IMR-90 (cell line): ENCODE measurements around the gene CTBP2. TPM values are rescaled to one million over a fixed set of nuclear protein-coding genes. Genes with fewer than 3 reads are reported as not detected.
A peak's percentile ranks its signal among the peaks of the same experiment; 100 is the strongest.

Source experiments
- ATAC-seq: fragments of 200-7000 bp; cut with Tn5 transposase; 2 replicates; pipeline ENCODE4 v1.9.1; 2020; ENCODE audit warnings: low read depth, mild to moderate bottlenecking, moderate library complexity
- BruUV-seq: library from RNA; stranded (reverse); fragments of 400-500 nt; replicated peaks from 2 replicates; lab custom pipeline; 2021; lab: Mats Ljungman, UMichigan
- CTCF ChIA-PET: fragments of 300-600 bp; formaldehyde crosslinking; extraction: SDS; loops from one replicate; lab custom pipeline; 2021; ENCODE audit warnings: antibody characterized with exemption; lab: Yijun Ruan, JAX
- POLR2A ChIA-PET: fragments of 300-600 bp; sonication (Branson Sonifier 250); formaldehyde crosslinking; loops from one replicate; lab custom pipeline; 2022; ENCODE audit warnings: antibody characterized with exemption; ENCODE audit not compliant: unreplicated experiment; lab: Charles Lee
- DNase-seq: peaks from one replicate; pipeline ENCODE4 v3.0.0; 2013
- H2AFZ ChIP-seq: replicated peaks from 2 replicates; pipeline ENCODE3; 2013; ENCODE audit warnings: low read length, mild to moderate bottlenecking; ENCODE audit not compliant: poor library complexity
- H2AK5ac ChIP-seq: 2 replicates; pipeline ENCODE4 v1.6.1; 2013; ENCODE audit warnings: low read depth, low read length, inconsistent platforms
- H2AK9ac ChIP-seq: replicated peaks from 2 replicates; pipeline ENCODE3; 2013; ENCODE audit warnings: mild to moderate bottlenecking, low read depth, low read length, moderate library complexity; ENCODE audit not compliant: poor library complexity
- H2BK120ac ChIP-seq: 2 replicates; pipeline ENCODE4 v1.6.1; 2013; ENCODE audit warnings: low read depth, low read length, inconsistent platforms
- H2BK15ac ChIP-seq: 3 replicates; pipeline ENCODE4 v1.6.1; 2013; ENCODE audit warnings: low read depth, low read length, inconsistent platforms
- H2BK20ac ChIP-seq: 2 replicates; pipeline ENCODE4 v1.6.1; 2013; ENCODE audit warnings: low read depth, mild to moderate bottlenecking, inconsistent platforms, low read length, moderate library complexity
- H2BK5ac ChIP-seq: 2 replicates; pipeline ENCODE4 v1.6.1; 2013; ENCODE audit warnings: mild to moderate bottlenecking, low read depth, low read length, inconsistent platforms; ENCODE audit not compliant: poor library complexity, severe bottlenecking
- H3K14ac ChIP-seq: replicated peaks from 2 replicates; pipeline ENCODE4 v1.6.1; 2013; ENCODE audit warnings: low read depth, low read length, inconsistent platforms
- H3K18ac ChIP-seq: 2 replicates; pipeline ENCODE4 v1.6.1; 2013; ENCODE audit warnings: low read depth, low read length, control low read depth
- H3K23ac ChIP-seq: 2 replicates; pipeline ENCODE4 v1.6.1; 2013; ENCODE audit warnings: low read depth, low read length, inconsistent platforms
- H3K27ac ChIP-seq: 2 replicates; pipeline ENCODE4 v1.5.1; 2013; ENCODE audit warnings: mild to moderate bottlenecking, control low read depth, low read length; ENCODE audit not compliant: insufficient read depth
- H3K27me3 ChIP-seq: 2 replicates; pipeline ENCODE4 v1.6.1; 2013; ENCODE audit warnings: low read length; ENCODE audit not compliant: control insufficient read depth, insufficient read depth
- H3K36me3 ChIP-seq: 2 replicates; pipeline ENCODE4 v1.6.1; 2013; ENCODE audit warnings: low read length, mixed read lengths; ENCODE audit not compliant: control insufficient read depth, insufficient read depth
- H3K4ac ChIP-seq: 2 replicates; pipeline ENCODE4 v1.6.1; 2013; ENCODE audit warnings: low read depth, low read length, inconsistent platforms
- H3K4me1 ChIP-seq: 2 replicates; pipeline ENCODE4 v1.6.1; 2013; ENCODE audit warnings: low read length, mixed read lengths; ENCODE audit not compliant: control insufficient read depth, insufficient read depth
- H3K4me2 ChIP-seq: 2 replicates; pipeline ENCODE4 v1.6.1; 2013; ENCODE audit warnings: low read depth, mild to moderate bottlenecking, control low read depth, low read length, moderate library complexity
- H3K4me3 ChIP-seq: 2 replicates; pipeline ENCODE4 v1.5.1; 2013; ENCODE audit warnings: low read depth, mild to moderate bottlenecking, control low read depth, low read length, moderate library complexity; ENCODE audit not compliant: insufficient read depth
- H3K56ac ChIP-seq: 2 replicates; pipeline ENCODE4 v1.6.1; 2013; ENCODE audit warnings: low read length, inconsistent platforms; ENCODE audit not compliant: insufficient read depth; ENCODE audit errors: extremely low read depth
- H3K79me1 ChIP-seq, 2 experiments: 2 replicates each; pipeline ENCODE4 v1.6.1; 2013; ENCODE audit warnings: low read length in 2 of 2, inconsistent platforms in 1 of 2, low read depth in 1 of 2
- H3K9ac ChIP-seq: 2 replicates; pipeline ENCODE4 v1.6.1; 2013; ENCODE audit warnings: low read depth, low read length, control low read depth
- H3K9me1 ChIP-seq: 2 replicates; pipeline ENCODE4 v1.6.1; 2013; ENCODE audit warnings: low read length, inconsistent platforms; ENCODE audit not compliant: insufficient read depth
- H3K9me3 ChIP-seq: 2 replicates; pipeline ENCODE4 v1.6.1; 2013; ENCODE audit warnings: low read length; ENCODE audit not compliant: control insufficient read depth, insufficient read depth
- H4K20me1 ChIP-seq: 2 replicates; pipeline ENCODE4 v1.6.1; 2013; ENCODE audit warnings: low read length, inconsistent platforms; ENCODE audit not compliant: insufficient read depth
- H4K5ac ChIP-seq: 2 replicates; pipeline ENCODE4 v1.6.1; 2013; ENCODE audit warnings: mild to moderate bottlenecking, low read depth, low read length, control low read depth
- H4K8ac ChIP-seq, 2 experiments: 2 replicates each; pipeline ENCODE4 v1.6.1; 2013; ENCODE audit warnings: low read depth in 2 of 2, low read length in 2 of 2, control low read depth in 1 of 2, inconsistent platforms in 1 of 2
- H4K91ac ChIP-seq: 2 replicates; pipeline ENCODE4 v1.6.1; 2013; ENCODE audit warnings: low read depth, low read length, inconsistent platforms; ENCODE audit not compliant: insufficient read depth
- BHLHE40 ChIP-seq: fragments of 150-350 bp; IDR thresholded peaks from 2 replicates; pipeline ENCODE4 v1.6.1; 2016; ENCODE audit warnings: mild to moderate bottlenecking, low read depth, low read length
- CEBPB ChIP-seq: IDR thresholded peaks from 2 replicates; pipeline ENCODE4 v1.6.1; 2012; ENCODE audit warnings: low read depth, low read length, improper control_type of control experiment
- CHD1 ChIP-seq: IDR thresholded peaks from 2 replicates; pipeline ENCODE4 v1.6.1; 2012; ENCODE audit warnings: low read depth, low read length, improper control_type of control experiment
- FOS ChIP-seq: fragments of 150-350 bp; IDR thresholded peaks from 2 replicates; pipeline ENCODE4 v1.6.1; 2016; ENCODE audit warnings: low read depth, low read length
- MAFK ChIP-seq: IDR thresholded peaks from 2 replicates; pipeline ENCODE4 v1.6.1; 2012; ENCODE audit warnings: low read depth, low read length, improper control_type of control experiment
- MAZ ChIP-seq: IDR thresholded peaks from 2 replicates; pipeline ENCODE4 v1.6.1; 2012; ENCODE audit warnings: low read depth, mild to moderate bottlenecking, low read length, improper control_type of control experiment, moderate library complexity, borderline replicate concordance
- MXI1 ChIP-seq: IDR thresholded peaks from 2 replicates; pipeline ENCODE4 v1.6.1; 2012; ENCODE audit warnings: low read depth, mild to moderate bottlenecking, low read length, moderate library complexity, borderline replicate concordance
- NFE2L2 ChIP-seq: fragments of 150-350 bp; IDR thresholded peaks from 2 replicates; pipeline ENCODE4 v1.6.1; 2016; ENCODE audit warnings: low read depth, mild to moderate bottlenecking, low read length
- POLR2A ChIP-seq: IDR thresholded peaks from 2 replicates; pipeline ENCODE4 v1.6.1; 2012; ENCODE audit warnings: mild to moderate bottlenecking, low read depth, low read length
- RAD21 ChIP-seq: IDR thresholded peaks from 2 replicates; pipeline ENCODE4 v1.6.1; 2012; ENCODE audit warnings: low read length, improper control_type of control experiment
- RCOR1 ChIP-seq: IDR thresholded peaks from 2 replicates; pipeline ENCODE4 v1.6.1; 2012; ENCODE audit warnings: mild to moderate bottlenecking, low read length, improper control_type of control experiment; ENCODE audit not compliant: insufficient replicate concordance
- RFX5 ChIP-seq: IDR thresholded peaks from 2 replicates; pipeline ENCODE4 v1.8.0; 2012; ENCODE audit warnings: low read depth, mild to moderate bottlenecking, low read length, moderate library complexity
- SMC3 ChIP-seq: fragments of 150-350 bp; IDR thresholded peaks from 2 replicates; pipeline ENCODE4 v1.6.1; 2016; ENCODE audit warnings: low read depth, mild to moderate bottlenecking, antibody characterized with exemption, low read length, moderate library complexity
- dilution Hi-C: fragments of 300-500 bp; cut with HindIII; formaldehyde crosslinking; loops from one replicate; pipeline ENCODE4 v1.14.3; 2018; ENCODE audit warnings: low sequenced_read_pairs; ENCODE audit not compliant: unreplicated experiment
- in situ Hi-C: fragments of 300-500 bp; cut with MboI; formaldehyde crosslinking; loops from 3 replicates; pipeline ENCODE4 v1.14.3; 2019; ENCODE audit warnings: low sequenced_read_pairs, inconsistent platforms, mixed read lengths
- intact Hi-C: fragments of 100-400 bp; cut with micrococcal nuclease; formaldehyde crosslinking; loops from 2 replicates; pipeline ENCODE4 v1.10.0; 2022
- polyA plus RNA-seq, 3 experiments: library from polyadenylated mRNA; depleted of rRNA; stranded (reverse); fragments of >200 nt; gene quantifications; 2 replicates each; pipeline ENCODE4 v1.2.3, GENCODE V29; 2012; ENCODE audit warnings: low replicate concordance in 1 of 3
- total RNA-seq: library from RNA; depleted of rRNA; stranded (reverse); fragments of >200 nt; gene quantifications from 2 replicates; pipeline ENCODE4 v1.2.3, GENCODE V29; 2012
- TF ChIP-seq, protein P1 (sequence below): conservative IDR thresholded peaks from 2 replicates; pipeline ENCODE4 v1.5.1; 2012; ENCODE audit warnings: mild to moderate bottlenecking, low read depth, low read length, improper control_type of control experiment
- TF ChIP-seq, protein P2 (sequence below): fragments of 150-350 bp; IDR thresholded peaks from 2 replicates; pipeline ENCODE4 v1.6.1; 2017; ENCODE audit warnings: mild to moderate bottlenecking, antibody characterized with exemption, low read length, low read depth
- TF ChIP-seq, protein P3 (sequence below): fragments of 150-350 bp; IDR thresholded peaks from 2 replicates; pipeline ENCODE4 v1.6.1; 2016; ENCODE audit warnings: low read depth, mild to moderate bottlenecking, low read length, moderate library complexity, borderline replicate concordance

The CTBP2 gene
- total and polyA plus RNA-seq, 2 of the 4 experiments (the other 2 are of a cell fraction), result 81.0 to 86.6 TPM

DNA sequence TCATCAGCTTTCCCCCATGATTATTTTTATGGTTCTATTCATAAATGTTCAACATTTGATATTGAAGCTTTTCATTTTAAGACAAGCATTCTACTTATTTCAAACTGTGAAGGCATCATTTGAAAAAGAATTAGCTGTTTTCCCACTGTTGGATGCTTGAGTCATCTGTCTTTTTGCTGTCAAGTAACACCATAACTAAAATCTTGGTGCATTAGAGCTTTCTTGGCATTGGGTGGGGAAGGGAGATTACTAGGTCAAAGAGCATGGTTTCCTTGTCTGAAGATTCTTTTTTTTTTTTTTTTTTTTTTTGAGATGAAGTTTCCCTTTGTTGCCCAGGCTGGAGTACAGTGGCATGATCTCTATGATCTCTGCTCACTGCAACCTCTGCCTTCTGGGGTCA lies 68.5 kb downstream of the CTBP2 start:
- Histone ChIP-seq H3K14ac (no peak overlapping the region), H3K18ac (no peak overlapping the region), H3K56ac (no peak overlapping the region), H4K8ac (no peak overlapping the region; a peak in 1 of 4 replicates), H2AK5ac (peak overlapping the region; percentile 94; the same call in 1 of the 2 replicates), H3K36me3 (peaks cover 17% of the 10 kb centered on the region), H2BK20ac (no peak overlapping the region; the same call in 1 of the 2 replicates), H3K4me3 (no peak overlapping the region), H3K9ac (no peak overlapping the region), H3K79me1 (peaks cover 60 to 86% of the 10 kb centered on the region in 2 experiments), H2AFZ (no peak overlapping the region), H4K5ac (no peak overlapping the region), H2AK9ac (no peak overlapping the region), H3K27me3 (no peaks in the 10 kb centered on the region), H3K4me1 (peaks cover 42% of the 10 kb centered on the region), H4K20me1 (peaks cover 66% of the 10 kb centered on the region), H3K23ac (no peak overlapping the region), H2BK120ac (no peak overlapping the region), H4K91ac (no peak overlapping the region), H3K4ac (no peak overlapping the region; the same call in 1 of the 2 replicates), H3K4me2 (no peak overlapping the region), H2BK5ac (no peak overlapping the region), H3K27ac (no peak overlapping the region), H3K9me3 (no peaks in the 10 kb centered on the region), H3K9me1 (peaks cover 63% of the 10 kb centered on the region), H2BK15ac (0 out of 3 replicates have a peak overlapping the region, but pooled peaks have one; percentile 5)
- TF ChIP-seq MAZ, result no peak
- no peak for TF ChIP-seq FOS
- TF ChIP-seq BHLHE40, result no peak
- no peak for TF ChIP-seq CHD1
- TF ChIP-seq, protein P1, sequence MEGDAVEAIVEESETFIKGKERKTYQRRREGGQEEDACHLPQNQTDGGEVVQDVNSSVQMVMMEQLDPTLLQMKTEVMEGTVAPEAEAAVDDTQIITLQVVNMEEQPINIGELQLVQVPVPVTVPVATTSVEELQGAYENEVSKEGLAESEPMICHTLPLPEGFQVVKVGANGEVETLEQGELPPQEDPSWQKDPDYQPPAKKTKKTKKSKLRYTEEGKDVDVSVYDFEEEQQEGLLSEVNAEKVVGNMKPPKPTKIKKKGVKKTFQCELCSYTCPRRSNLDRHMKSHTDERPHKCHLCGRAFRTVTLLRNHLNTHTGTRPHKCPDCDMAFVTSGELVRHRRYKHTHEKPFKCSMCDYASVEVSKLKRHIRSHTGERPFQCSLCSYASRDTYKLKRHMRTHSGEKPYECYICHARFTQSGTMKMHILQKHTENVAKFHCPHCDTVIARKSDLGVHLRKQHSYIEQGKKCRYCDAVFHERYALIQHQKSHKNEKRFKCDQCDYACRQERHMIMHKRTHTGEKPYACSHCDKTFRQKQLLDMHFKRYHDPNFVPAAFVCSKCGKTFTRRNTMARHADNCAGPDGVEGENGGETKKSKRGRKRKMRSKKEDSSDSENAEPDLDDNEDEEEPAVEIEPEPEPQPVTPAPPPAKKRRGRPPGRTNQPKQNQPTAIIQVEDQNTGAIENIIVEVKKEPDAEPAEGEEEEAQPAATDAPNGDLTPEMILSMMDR, result no peak
- TF ChIP-seq, protein P2, sequence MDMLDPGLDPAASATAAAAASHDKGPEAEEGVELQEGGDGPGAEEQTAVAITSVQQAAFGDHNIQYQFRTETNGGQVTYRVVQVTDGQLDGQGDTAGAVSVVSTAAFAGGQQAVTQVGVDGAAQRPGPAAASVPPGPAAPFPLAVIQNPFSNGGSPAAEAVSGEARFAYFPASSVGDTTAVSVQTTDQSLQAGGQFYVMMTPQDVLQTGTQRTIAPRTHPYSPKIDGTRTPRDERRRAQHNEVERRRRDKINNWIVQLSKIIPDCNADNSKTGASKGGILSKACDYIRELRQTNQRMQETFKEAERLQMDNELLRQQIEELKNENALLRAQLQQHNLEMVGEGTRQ, result no peak
- TF ChIP-seq MAFK, result no peak
- no peak for TF ChIP-seq RAD21
- no peak for TF ChIP-seq RFX5
- TF ChIP-seq, protein P3, sequence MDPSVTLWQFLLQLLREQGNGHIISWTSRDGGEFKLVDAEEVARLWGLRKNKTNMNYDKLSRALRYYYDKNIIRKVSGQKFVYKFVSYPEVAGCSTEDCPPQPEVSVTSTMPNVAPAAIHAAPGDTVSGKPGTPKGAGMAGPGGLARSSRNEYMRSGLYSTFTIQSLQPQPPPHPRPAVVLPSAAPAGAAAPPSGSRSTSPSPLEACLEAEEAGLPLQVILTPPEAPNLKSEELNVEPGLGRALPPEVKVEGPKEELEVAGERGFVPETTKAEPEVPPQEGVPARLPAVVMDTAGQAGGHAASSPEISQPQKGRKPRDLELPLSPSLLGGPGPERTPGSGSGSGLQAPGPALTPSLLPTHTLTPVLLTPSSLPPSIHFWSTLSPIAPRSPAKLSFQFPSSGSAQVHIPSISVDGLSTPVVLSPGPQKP, result no peak
- TF ChIP-seq NFE2L2, result no peak
- TF ChIP-seq POLR2A, result no peak
- no peak for TF ChIP-seq CEBPB
- TF ChIP-seq RCOR1, result no peak
- no peak for TF ChIP-seq MXI1
- no peak for TF ChIP-seq SMC3
- intact Hi-C loops, result no loop called here
- no peak for ATAC-seq
- in situ Hi-C loops, result no loop called here
- no peak for DNase-seq
- CTCF ChIA-PET, result interaction anchor here (0.7 kb wide), 2 partner anchors 10 to 18 kb away, joined by 5 to 8 read pairs; no protein-coding TSS in a partner anchor
- dilution Hi-C loops, result no loop called here
- POLR2A ChIA-PET, result no interaction called here
- no TSS peak for BruUV-seq
